Measurements from ENCODE around the gene TNFSF15.

The TNFSF15 gene

DNA sequence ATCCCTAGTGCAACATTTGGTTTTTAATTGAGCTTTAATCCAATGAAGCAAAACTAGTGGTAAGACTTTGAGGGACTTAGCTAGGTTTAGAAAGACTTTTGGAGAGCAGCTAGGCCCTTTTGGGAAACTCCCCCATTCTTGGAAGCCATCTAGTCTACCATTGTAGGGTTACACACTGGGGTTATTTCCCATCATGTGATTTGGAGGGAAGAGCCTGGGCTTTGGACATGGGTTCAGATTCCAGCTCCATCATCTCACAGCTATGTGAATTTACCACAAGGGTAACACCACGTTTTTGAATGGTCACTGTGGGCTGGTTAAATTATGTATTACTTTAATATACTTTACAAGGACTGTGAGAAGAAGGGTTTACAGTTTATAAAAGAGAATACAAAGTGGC, 18.3 kb upstream of the TNFSF15 start:
- DNase-seq: no peak

DNA sequence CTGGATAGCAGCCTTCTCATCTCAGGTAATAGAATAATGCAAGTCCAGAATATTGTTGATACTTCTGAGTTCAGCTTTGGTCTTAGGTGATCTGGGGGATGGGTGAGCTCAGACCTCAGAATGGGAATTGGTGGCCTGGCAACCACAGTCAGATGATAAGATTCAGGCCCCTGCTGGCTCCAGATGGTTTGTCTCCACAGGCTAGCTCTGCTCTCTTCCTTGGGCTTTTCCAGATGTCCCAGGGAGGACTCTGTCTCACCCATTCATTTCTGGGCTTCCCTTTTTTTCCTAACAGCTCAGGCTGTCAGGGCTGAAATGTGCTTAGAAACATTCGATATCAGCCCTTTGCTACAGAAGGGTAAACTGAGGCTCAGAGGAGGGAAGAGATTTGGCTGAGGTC, 17.6 kb upstream of the TNFSF15 start:
- no peak for DNase-seq

DNA sequence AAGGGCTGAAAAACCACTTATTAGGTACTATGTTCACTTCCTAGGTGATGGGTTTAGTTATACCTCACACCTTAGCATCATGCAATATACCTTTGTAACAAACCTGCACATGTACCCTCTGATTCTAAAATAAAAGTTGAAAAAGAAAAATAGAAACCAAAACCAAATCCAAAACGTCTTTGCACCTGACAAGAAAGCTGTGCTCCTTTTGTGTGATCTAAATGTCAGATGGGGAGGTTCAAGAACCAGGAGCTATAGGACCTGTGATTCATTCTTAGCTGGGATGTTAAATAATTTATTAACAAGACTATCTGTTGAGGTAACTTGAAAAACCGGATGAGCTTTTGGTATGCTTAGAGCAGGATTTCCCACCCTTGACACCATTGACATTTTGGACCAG, 16.9 kb upstream of the TNFSF15 start:
- no peak for DNase-seq

DNA sequence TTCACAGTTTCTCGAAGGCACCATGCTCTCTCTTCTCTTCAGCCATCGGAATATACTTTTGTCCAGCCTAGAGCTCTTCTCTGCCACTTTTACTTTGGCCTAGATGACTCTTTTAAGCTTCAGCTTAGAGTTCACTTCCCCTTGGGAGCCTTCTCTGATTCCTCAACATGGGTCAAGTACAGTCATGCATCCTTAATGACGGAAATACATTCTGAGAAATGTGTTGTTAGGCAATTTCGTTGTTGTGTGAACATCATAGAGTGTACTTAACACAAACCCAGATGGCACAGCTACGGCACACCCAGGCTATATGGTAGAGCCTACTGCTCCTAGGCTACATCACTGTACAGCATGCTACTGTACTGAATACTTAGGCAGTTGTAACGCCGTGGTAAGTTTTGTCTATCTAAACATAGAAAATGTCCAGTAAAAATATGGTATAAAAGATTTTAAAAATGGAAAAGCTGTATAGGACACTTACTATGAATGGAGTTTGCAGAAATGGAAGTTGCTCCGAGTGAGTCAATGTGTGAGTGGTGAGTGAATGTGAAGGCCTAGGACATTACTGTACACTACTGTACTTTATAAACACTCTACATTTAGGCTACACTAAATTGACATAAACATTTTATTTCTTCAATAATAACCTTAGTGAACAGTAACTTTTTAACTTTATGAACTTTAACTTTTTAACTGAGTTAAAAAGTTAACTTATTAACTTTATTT, 15.1 kb upstream of the TNFSF15 start:
- DNase-seq: no peak

DNA sequence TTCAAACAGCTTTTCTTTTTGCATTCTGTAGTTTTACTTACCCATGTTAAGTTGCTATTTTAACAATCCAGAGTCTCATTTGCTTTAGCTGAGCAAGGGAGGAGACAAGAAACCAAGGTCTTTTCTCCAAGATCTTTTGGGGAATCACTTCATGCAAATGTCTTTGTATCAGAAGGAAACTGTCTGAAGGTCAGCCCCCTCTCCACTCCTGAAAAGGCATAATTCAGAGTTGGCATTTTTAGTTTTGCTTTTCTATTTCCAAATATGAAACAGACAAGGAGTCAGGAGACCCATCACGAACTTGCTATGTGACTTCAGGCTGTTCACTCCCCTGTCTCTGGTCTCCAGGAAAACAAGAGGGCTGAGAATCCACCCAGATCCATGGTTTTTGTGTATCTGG, 12.3 kb upstream of the TNFSF15 start:
- DNase-seq: no peak

DNA sequence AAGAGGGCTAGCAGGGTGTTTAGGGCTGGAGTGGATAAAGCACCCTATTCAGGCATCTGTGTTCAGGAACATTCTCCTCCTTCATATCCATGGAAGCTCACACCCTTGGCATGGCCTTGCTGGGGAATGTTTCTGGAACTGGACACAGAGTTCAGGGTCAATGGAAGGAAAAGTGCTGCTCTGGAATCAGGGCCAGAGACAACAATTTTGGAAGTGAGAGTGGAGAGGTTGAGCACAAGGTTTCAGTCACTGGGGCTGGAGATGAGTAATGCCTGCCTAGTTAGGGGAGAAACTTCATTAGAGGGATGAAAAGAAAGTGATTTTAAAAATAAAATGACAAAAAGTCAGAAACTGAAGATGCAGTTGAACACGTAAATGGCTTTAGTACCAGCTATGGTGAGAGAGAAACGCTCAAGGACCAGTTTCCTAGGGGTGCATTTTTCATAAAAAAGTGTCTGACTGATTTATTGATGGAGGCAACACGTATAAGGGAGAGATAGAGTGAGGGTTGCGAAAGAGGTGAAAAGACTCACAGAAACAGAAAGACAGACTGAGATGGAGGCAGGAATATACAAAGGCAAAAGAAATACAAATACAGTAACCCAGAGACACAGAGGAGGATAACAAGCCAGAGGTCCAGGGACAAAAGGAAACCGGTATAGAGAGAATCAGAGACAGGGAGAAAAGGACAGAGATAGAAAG, 8.0 kb upstream of the TNFSF15 start:
- DNase-seq: no peak

DNA sequence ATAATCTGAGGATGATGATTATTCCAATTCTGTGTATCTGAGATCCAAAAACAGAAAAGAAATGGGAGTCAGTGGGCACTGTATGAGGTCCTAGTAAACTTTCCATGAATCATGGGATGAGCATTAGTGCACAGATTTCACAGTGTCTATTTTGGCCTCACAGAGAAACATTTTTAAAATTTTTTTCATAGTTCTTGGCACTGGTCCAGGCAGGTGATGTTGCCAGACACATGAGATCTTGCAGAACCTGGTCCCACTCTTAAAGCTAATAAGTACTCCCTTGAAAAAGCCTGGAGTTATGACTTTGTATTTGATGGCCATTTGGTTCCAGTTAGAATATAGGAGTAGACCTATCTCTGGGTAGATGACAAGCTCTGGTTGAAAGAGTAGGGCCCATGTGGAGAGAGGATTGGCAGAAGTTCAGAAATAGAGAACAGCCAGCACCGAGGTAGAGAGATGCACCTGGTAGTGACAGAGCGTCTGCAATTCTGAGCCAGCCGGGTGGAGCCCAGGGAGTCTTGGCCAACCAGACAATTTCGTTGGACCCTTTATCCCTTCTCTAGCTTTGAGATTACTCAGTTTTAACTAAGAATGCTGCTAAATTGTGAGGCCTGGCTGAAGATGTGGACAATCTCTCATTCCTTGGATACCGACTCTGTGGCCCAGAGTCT, 6.3 kb upstream of the TNFSF15 start:
- DNase-seq: peak; percentile 33

DNA sequence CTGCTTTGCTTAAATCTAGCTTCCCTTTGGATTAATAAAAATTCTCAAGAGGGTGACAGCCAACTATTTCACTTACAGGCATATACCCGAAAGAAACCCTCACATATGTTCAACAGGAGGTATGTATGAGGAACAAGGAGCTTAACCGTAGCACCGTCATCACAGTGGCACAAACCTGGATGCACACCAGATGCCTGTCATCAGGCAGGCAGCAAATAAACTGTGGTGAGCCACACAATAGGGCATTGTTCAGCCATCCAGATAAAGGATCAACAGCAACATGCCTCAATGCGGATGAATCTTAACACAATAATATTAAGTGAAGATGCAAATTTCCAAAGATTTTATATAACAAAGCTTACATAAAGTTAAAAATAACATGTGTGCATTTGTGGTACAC, 5.5 kb upstream of the TNFSF15 start:
- peak; percentile 50 for DNase-seq

DNA sequence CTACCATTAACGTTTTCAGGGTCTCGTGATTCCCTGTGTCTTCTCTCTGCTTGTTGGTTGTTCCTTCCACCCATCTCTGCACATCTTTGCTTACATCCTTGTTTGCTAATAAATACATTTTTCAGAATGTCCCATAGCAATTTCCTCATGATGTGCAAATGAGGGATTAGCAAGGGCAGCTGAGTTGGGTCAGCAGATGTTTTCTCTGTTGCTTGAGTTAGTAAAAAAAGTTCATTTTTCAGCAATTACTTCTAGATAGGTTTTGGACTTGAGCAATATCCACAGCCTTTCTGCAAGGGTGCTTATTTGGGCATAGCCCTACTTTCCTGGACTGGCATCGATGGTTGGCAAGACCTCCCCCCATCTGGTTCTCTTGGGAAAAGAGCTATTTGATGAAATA, 4.8 kb upstream of the TNFSF15 start:
- DNase-seq: no peak

DNA sequence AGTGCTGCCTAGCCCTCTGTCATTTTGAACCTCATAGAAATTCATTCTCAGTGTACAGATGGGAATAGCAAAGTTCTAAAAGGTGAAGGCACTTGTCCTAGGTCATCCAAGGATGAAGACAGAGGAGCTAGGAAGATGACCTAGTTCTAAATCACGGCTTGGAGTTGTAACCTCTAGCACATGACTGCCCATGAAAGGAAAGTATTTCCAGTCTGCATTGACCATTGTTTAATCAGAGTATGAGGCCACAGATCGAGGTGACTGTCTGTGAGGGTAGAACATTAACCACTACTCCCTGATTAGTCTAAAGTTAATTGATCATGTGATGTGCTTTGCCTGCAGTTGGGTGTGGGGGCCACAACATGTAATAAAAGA, 674 bp upstream of the TNFSF15 start:
- no peak for DNase-seq

DNA sequence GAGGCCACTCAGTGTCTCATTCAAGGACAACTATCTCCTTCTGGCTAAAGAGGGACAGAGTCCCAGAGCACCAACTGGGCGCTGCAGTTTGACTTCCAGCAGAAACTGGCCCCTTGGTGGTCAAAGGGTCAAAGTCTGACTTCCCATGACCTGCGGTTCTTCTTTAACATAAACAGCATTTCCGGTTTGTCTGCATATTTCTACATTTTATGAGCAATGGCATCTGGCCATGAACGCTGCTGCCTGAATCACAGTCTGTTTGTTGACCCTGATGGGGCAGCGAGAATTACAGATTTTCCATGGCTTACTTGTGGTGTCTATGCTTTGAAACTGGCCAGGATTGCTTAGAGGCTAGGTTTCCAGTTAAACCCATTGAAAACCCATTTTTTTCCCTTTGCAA, 1.3 kb downstream of the TNFSF15 start:
- DNase-seq: peak; percentile 11

DNA sequence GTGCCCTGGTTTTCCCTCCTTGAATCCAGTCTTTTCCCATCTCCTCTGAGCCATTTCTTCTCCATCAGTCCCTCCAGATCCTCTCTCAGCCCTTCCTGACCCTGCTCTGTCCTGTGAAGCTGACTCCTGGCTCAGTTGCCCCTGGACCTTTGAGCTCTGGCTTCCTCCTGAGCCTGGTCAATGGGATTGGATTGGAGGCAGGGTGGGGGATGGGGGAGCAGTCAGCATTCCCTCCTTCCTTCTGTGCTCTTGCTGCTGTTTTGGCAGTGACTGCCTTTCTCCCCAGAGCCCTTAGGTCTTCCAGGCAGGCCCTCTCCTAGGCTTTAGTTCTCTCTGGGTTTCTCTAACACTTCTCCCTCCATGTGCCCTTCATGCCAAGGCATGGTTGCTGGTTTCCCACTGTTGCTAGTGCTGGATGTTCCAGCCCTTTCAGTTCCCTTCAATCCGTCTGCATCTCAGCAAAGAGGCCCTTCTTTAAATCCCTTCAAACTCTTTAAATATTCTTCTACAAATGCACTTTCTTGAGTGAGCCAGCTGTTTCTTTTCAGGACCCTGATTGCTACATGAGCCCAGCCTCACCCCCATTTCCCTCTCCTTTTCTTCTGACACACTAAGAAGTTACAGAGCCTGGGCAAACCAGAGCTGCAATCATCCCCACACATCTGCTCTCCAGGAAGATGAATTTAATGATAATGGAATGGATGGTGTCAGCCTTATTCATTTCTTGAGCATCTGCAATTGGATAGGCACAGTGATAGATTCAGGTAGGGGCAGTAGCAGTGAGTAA, 2.2 kb downstream of the TNFSF15 start:
- DNase-seq: no peak

DNA sequence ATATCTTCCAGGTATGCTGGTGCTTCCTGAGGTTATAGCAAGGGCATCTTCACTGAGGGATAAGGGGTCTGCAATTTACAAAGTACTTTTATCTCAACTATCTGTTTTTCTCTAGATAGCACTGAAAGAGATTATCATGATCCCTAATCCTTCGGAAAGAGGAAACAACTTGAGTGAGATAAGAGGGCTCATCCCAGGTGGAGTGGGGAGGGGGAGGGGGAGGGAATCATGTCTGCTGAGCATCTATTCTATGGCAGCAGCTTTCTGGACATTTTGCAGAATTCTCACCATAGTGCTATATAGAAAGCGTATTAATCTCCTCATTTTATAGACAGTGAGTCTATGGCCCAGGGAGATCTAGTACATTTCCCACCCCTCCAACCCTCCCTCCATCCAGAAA, 5.9 kb downstream of the TNFSF15 start:
- DNase-seq: no peak

DNA sequence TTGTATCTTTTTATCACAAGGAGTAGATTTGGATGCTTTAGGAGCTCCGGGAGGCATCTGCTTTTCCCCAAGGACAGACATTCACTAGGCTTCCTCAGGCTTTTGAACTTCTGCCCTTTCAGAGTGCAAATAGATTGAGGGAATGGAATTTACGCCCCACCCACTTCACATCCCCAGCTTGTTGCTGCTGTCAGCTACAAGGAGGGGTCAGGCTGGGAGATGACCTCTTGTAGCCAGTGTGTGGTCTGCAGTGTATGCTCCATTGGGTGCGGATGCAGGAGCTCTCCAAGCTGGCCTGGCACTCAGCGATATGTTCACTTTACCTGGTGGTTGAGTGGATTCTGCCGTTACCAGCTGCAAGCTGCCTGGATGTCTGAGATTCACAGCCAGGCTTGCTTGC, 6.4 kb downstream of the TNFSF15 start:
- peak; percentile 78 for DNase-seq

DNA sequence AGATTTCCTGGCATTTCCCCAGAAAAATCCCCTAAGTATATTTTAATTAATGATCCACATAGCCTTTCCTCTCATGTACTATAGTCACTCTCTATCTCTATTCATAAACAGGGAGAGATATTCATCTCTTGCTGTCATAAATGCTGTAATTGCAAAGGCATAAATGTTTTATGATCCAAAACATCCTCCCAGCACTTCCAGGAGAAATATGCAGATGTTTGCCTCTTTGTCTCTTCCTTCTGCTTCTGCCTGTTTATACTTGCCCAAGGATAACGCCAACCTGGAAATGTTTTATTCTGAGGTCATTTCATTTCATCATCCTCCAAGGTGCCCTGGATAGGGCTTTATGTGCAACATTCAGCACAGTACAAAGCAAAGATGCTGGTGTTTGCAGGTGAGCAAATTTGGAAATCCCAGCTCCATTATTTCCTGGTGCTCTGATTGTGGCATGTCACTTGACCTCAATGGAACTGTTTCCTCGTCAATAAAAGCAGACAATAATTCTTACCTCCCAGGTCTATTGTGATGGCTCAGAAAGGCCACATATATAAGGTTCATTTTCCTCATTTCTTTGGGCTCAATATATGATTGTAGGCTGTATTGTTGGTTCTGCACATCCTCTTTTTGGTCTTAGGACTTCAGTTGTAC, 6.9 kb downstream of the TNFSF15 start:
- no peak for DNase-seq

DNA sequence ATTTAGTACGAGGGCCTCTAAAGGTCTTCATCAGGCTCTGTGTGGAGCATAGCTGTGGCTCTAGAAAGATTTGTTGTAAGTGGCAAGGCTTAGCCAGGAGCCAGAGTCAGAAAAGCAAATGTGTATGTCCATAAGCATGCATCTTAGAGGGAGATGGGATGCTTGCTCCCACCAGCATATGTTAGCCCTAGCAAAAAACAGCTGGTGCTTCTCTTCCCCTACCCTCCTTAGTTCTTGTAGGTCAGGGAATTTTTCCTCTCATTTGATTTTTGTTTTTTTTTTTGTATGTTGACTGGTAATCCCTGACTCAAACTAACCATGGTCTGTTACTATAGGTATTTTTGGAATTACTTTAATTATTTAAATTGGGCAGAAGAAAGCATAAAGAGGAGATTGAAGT, 7.7 kb downstream of the TNFSF15 start:
- no peak for DNase-seq

DNA sequence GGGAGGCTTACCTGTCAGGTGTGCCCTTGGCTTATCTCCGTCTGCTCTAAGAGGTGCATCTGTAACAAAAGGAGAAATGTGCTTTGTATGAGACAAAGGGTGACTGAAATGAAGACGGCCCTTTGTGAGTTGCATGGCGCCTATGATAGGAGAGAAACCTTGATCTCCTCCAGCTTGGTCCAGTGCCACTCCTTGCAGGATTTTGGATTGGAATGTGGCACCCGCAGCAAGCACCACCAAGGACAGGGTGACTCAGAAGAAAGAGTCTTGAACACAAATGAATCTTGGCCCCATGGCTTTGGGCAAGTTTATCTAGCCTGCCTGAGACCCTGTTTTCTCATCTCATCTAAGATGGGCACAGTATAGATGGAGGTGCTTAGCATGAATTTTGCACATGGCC, 13.4 kb downstream of the TNFSF15 start:
- no peak for DNase-seq

DNA sequence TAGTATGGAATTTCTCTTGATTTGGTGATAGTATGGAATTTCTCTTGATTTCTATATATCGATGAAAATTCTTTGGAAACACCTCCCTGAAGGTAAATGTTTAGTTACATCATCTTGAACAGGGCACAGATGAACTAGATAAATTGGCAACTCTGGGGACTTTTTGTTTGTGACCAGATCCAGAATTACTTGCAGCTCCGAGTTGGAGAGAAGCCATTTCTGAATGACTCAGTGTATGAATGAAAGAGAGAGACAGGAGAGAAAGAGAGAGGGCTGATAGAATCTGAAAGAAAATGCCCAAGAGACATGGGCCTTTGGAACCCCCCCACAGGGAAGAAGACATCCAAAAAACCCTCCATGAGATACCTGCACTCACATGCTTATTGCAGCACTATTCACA, 14.1 kb downstream of the TNFSF15 start:
- no peak for DNase-seq

DNA sequence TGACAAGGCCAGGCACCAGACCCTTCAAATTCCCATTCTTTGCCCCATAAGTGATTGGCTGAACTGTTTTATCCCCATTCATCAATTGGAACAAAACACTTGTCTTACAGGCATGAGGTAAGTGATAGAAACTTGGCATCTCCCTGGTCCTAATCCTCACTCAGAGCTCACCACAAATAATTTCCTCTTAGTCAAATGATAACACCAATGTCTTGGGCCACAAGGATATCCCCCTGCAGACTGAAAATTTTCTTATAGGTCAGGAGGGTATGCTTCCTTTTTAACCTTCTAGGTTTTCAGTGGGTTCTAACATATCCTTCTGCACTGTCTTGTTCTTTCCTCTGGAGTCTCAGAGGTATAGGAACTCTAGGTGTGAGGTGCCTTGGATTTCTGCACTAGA, 14.5 kb downstream of the TNFSF15 start:
- DNase-seq: no peak

DNA sequence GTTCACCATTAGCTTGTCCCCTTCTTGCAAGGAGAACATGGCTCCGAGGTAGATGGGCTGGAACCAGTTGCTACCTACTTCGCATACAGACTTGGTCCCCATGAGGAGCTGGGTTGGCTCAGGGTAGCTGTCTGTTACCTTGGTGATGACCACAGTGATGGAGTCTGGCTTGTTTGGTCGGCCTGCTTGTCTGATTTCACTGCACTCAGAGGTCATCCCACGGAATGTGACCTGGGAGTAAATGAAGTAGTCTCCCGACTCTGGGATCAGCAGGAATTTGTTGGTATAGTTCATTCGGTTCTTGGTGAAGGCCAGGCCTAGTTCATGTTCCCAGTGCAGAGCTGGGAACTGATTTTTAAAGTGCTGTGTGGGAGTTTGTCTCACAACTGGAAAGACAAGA, 15.3 kb downstream of the TNFSF15 start:
- DNase-seq: no peak

DNA sequence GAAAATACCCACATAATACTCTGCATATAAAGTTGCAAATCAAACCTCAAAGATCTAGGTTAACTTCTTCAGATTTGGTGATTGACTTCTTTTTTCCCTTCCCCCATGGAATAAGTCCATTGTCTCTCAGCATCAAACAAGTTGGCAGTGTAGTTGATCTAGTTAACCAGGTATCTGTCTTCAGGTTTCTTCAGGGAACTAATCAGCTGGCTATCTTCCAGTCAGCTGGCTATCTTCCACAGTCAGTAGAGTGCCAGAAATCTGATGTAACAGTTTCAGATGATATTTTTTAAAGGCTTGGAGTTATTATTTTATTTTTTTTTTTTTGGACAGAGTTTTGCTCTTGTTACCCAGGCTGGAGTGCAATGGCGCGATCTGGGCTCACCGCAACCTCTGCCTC, 16.8 kb downstream of the TNFSF15 start:
- DNase-seq: no peak

DNA sequence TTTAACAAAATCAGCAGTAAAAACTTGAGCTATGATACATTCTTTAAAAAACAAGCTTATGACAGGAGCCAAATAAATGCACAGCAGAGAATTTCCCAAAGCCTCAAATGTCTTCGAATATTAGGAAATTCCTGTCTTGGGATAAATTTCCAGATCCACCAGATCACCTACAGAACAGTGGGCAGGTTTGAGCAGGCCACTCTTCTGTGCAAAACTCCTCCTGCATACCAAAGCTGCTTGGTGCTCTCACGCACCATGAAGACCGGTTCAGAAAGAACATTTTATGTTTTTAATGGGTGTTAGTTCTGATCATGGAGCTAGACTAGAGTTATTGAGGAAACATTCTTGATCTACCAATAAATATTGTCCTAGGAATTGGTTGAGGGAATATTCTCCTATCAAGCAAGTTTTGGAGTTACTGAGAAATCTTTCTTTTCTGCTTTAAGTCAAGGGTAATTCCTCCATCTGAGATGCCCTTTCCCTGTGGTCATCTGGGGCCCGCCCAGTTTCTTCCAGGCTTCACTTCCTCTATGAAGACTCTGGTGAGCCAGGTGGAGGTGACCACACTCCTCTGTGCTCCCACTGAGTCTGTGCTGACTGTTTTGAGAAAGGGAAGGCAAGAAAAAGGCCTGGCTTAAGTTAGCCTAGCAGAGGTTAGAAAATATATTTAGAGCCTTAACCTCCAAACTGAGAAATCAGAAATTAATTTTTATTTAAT, 17.9 kb downstream of the TNFSF15 start:
- no peak for DNase-seq

Data from eye (tissue), 1 donor.